IMR-90 (cell line): ENCODE measurements around the gene PRAMEF4. TPM values are rescaled to one million over a fixed set of nuclear protein-coding genes. Genes with fewer than 3 reads are reported as not detected.
"Not testable (repeated sequence)": the region's sequence is repeated elsewhere in the genome, so short reads cannot be mapped to it uniquely, and the experiment has no call there.

Source experiments
- ATAC-seq: fragments of 200-7000 bp; cut with Tn5 transposase; 2 replicates; pipeline ENCODE4 v1.9.1; 2020; ENCODE audit warnings: low read depth, mild to moderate bottlenecking, moderate library complexity
- Bru-seq: library from RNA; stranded (reverse); fragments of 400-500 nt; gene quantifications from one replicate; lab custom pipeline; 2021; lab: Mats Ljungman, UMichigan
- BruChase-seq, 2 experiments: library from RNA; stranded (reverse); fragments of 400-500 nt; gene quantifications; one replicate each; lab custom pipeline; 2021; lab: Mats Ljungman, UMichigan
- BruUV-seq: library from RNA; stranded (reverse); fragments of 400-500 nt; replicated peaks from 2 replicates; lab custom pipeline; 2021; lab: Mats Ljungman, UMichigan
- CTCF ChIA-PET: fragments of 300-600 bp; formaldehyde crosslinking; extraction: SDS; loops from one replicate; lab custom pipeline; 2021; ENCODE audit warnings: antibody characterized with exemption; lab: Yijun Ruan, JAX
- POLR2A ChIA-PET: fragments of 300-600 bp; sonication (Branson Sonifier 250); formaldehyde crosslinking; loops from one replicate; lab custom pipeline; 2022; ENCODE audit warnings: antibody characterized with exemption; ENCODE audit not compliant: unreplicated experiment; lab: Charles Lee
- DNase-seq: peaks from one replicate; pipeline ENCODE4 v3.0.0; 2013
- H2AFZ ChIP-seq: replicated peaks from 2 replicates; pipeline ENCODE3; 2013; ENCODE audit warnings: low read length, mild to moderate bottlenecking; ENCODE audit not compliant: poor library complexity
- H2AK5ac ChIP-seq: 2 replicates; pipeline ENCODE4 v1.6.1; 2013; ENCODE audit warnings: low read depth, low read length, inconsistent platforms
- H2AK9ac ChIP-seq: replicated peaks from 2 replicates; pipeline ENCODE3; 2013; ENCODE audit warnings: mild to moderate bottlenecking, low read depth, low read length, moderate library complexity; ENCODE audit not compliant: poor library complexity
- H2BK120ac ChIP-seq: 2 replicates; pipeline ENCODE4 v1.6.1; 2013; ENCODE audit warnings: low read depth, low read length, inconsistent platforms
- H2BK15ac ChIP-seq: 3 replicates; pipeline ENCODE4 v1.6.1; 2013; ENCODE audit warnings: low read depth, low read length, inconsistent platforms
- H2BK20ac ChIP-seq: 2 replicates; pipeline ENCODE4 v1.6.1; 2013; ENCODE audit warnings: low read depth, mild to moderate bottlenecking, inconsistent platforms, low read length, moderate library complexity
- H2BK5ac ChIP-seq: 2 replicates; pipeline ENCODE4 v1.6.1; 2013; ENCODE audit warnings: mild to moderate bottlenecking, low read depth, low read length, inconsistent platforms; ENCODE audit not compliant: poor library complexity, severe bottlenecking
- H3K14ac ChIP-seq: replicated peaks from 2 replicates; pipeline ENCODE4 v1.6.1; 2013; ENCODE audit warnings: low read depth, low read length, inconsistent platforms
- H3K18ac ChIP-seq: 2 replicates; pipeline ENCODE4 v1.6.1; 2013; ENCODE audit warnings: low read depth, low read length, control low read depth
- H3K23ac ChIP-seq: 2 replicates; pipeline ENCODE4 v1.6.1; 2013; ENCODE audit warnings: low read depth, low read length, inconsistent platforms
- H3K27ac ChIP-seq: 2 replicates; pipeline ENCODE4 v1.5.1; 2013; ENCODE audit warnings: mild to moderate bottlenecking, control low read depth, low read length; ENCODE audit not compliant: insufficient read depth
- H3K27me3 ChIP-seq: 2 replicates; pipeline ENCODE4 v1.6.1; 2013; ENCODE audit warnings: low read length; ENCODE audit not compliant: control insufficient read depth, insufficient read depth
- H3K36me3 ChIP-seq: 2 replicates; pipeline ENCODE4 v1.6.1; 2013; ENCODE audit warnings: low read length, mixed read lengths; ENCODE audit not compliant: control insufficient read depth, insufficient read depth
- H3K4ac ChIP-seq: 2 replicates; pipeline ENCODE4 v1.6.1; 2013; ENCODE audit warnings: low read depth, low read length, inconsistent platforms
- H3K4me1 ChIP-seq: 2 replicates; pipeline ENCODE4 v1.6.1; 2013; ENCODE audit warnings: low read length, mixed read lengths; ENCODE audit not compliant: control insufficient read depth, insufficient read depth
- H3K4me2 ChIP-seq: 2 replicates; pipeline ENCODE4 v1.6.1; 2013; ENCODE audit warnings: low read depth, mild to moderate bottlenecking, control low read depth, low read length, moderate library complexity
- H3K4me3 ChIP-seq: 2 replicates; pipeline ENCODE4 v1.5.1; 2013; ENCODE audit warnings: low read depth, mild to moderate bottlenecking, control low read depth, low read length, moderate library complexity; ENCODE audit not compliant: insufficient read depth
- H3K56ac ChIP-seq: 2 replicates; pipeline ENCODE4 v1.6.1; 2013; ENCODE audit warnings: low read length, inconsistent platforms; ENCODE audit not compliant: insufficient read depth; ENCODE audit errors: extremely low read depth
- H3K79me1 ChIP-seq, 2 experiments: 2 replicates each; pipeline ENCODE4 v1.6.1; 2013; ENCODE audit warnings: low read length in 2 of 2, inconsistent platforms in 1 of 2, low read depth in 1 of 2
- H3K9ac ChIP-seq: 2 replicates; pipeline ENCODE4 v1.6.1; 2013; ENCODE audit warnings: low read depth, low read length, control low read depth
- H3K9me1 ChIP-seq: 2 replicates; pipeline ENCODE4 v1.6.1; 2013; ENCODE audit warnings: low read length, inconsistent platforms; ENCODE audit not compliant: insufficient read depth
- H3K9me3 ChIP-seq: 2 replicates; pipeline ENCODE4 v1.6.1; 2013; ENCODE audit warnings: low read length; ENCODE audit not compliant: control insufficient read depth, insufficient read depth
- H4K20me1 ChIP-seq: 2 replicates; pipeline ENCODE4 v1.6.1; 2013; ENCODE audit warnings: low read length, inconsistent platforms; ENCODE audit not compliant: insufficient read depth
- H4K5ac ChIP-seq: 2 replicates; pipeline ENCODE4 v1.6.1; 2013; ENCODE audit warnings: mild to moderate bottlenecking, low read depth, low read length, control low read depth
- H4K8ac ChIP-seq, 2 experiments: 2 replicates each; pipeline ENCODE4 v1.6.1; 2013; ENCODE audit warnings: low read depth in 2 of 2, low read length in 2 of 2, control low read depth in 1 of 2, inconsistent platforms in 1 of 2
- H4K91ac ChIP-seq: 2 replicates; pipeline ENCODE4 v1.6.1; 2013; ENCODE audit warnings: low read depth, low read length, inconsistent platforms; ENCODE audit not compliant: insufficient read depth
- WGBS, 2 experiments: methylation state at CpG; one replicate each; pipeline versions ENCODE4 v1.1.5 to v1.1.7; 2013; ENCODE audit warnings: missing lambda C conversion rate in 2 of 2; ENCODE audit not compliant: insufficient read length in 1 of 2; ENCODE audit errors: extremely low coverage in 2 of 2; 5-methylcytosine and 5-hydroxymethylcytosine counted together
- dilution Hi-C: fragments of 300-500 bp; cut with HindIII; formaldehyde crosslinking; loops from one replicate; pipeline ENCODE4 v1.14.3; 2018; ENCODE audit warnings: low sequenced_read_pairs; ENCODE audit not compliant: unreplicated experiment
- in situ Hi-C: fragments of 300-500 bp; cut with MboI; formaldehyde crosslinking; loops from 3 replicates; pipeline ENCODE4 v1.14.3; 2019; ENCODE audit warnings: low sequenced_read_pairs, inconsistent platforms, mixed read lengths
- intact Hi-C: fragments of 100-400 bp; cut with micrococcal nuclease; formaldehyde crosslinking; loops from 2 replicates; pipeline ENCODE4 v1.10.0; 2022
- long read RNA-seq: library from polyadenylated mRNA; unstranded; transcript quantifications from one replicate; pipeline ENCODE4 v2.0.0, GENCODE V29; 2021; ENCODE audit not compliant: unreplicated experiment
- polyA plus RNA-seq, 3 experiments: library from polyadenylated mRNA; depleted of rRNA; stranded (reverse); fragments of >200 nt; gene quantifications; 2 replicates each; pipeline ENCODE4 v1.2.3, GENCODE V29; 2012; ENCODE audit warnings: low replicate concordance in 1 of 3
- total RNA-seq: library from RNA; depleted of rRNA; stranded (reverse); fragments of >200 nt; gene quantifications from 2 replicates; pipeline ENCODE4 v1.2.3, GENCODE V29; 2012; rRNA removed

PRAMEF4 gene
- total RNA-seq (not detected in 2 replicates), polyA plus RNA-seq (2012; rRNA removed) (not detected in 2 replicates), Bru-seq, nascent RNA (not detected), BruChase-seq, experiment 1, labeled RNA remaining after a 6-hour chase (not detected), BruChase-seq, experiment 2, labeled RNA remaining after a 2-hour chase (not detected)
- polyA plus RNA-seq (2012; cell fraction: cytosol; rRNA removed), result not detected in 2 replicates
- polyA plus RNA-seq (2012; cell fraction: nucleus; rRNA removed; ENCODE audit: low replicate concordance), result not detected in 2 replicates
- long read RNA-seq, result 0 reads

DNA sequence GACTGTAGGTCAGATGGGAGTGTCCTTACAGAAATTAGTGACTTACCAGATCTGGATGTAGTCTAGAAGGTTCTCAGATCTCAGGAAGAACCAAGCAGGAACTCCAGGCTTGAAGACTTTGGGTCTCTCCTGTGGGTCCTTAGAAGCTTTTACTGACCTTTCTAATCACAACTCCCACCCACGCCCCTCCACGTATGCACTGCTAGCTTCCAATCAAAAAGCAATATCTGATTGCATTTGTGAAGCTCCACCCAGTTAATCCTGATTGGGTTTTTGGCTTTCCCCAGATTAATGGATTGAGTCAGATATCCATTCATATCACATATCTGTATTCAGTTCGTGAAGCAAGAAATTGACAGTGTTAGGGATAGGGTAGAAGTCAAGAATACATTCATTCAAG, at the start of gene PRAMEF4:
Gene PRAMEF4 (minus strand): TSS at position 101 of the 400 bp plus-strand sequence. CDS start 2,807 bp downstream, outside the sequence.
- H2BK5ac ChIP-seq, H3K4me3 ChIP-seq, H2AK9ac ChIP-seq, H3K4me2 ChIP-seq, H4K8ac ChIP-seq, H2AK5ac ChIP-seq, H4K91ac ChIP-seq, H3K79me1 ChIP-seq, H3K9me1 ChIP-seq, H3K23ac ChIP-seq, intact Hi-C loops, H2BK120ac ChIP-seq, CTCF ChIA-PET, H3K56ac ChIP-seq, ATAC-seq, H3K36me3 ChIP-seq, H3K4ac ChIP-seq, in situ Hi-C loops, H2BK15ac ChIP-seq, dilution Hi-C loops, POLR2A ChIA-PET, H2BK20ac ChIP-seq, H4K20me1 ChIP-seq, H3K9ac ChIP-seq, H2AFZ ChIP-seq, DNase-seq, BruUV-seq, H3K4me1 ChIP-seq, H3K14ac ChIP-seq, H4K5ac ChIP-seq, H3K18ac ChIP-seq, H3K27ac ChIP-seq, H3K9me3 ChIP-seq, H3K27me3 ChIP-seq: not testable (repeated sequence)
- 46% methylated on average over 2 of the region's 3 CpGs; no CpG with 5 or more reads in 1 of the 2 experiments for WGBS, 2 experiments

DNA sequence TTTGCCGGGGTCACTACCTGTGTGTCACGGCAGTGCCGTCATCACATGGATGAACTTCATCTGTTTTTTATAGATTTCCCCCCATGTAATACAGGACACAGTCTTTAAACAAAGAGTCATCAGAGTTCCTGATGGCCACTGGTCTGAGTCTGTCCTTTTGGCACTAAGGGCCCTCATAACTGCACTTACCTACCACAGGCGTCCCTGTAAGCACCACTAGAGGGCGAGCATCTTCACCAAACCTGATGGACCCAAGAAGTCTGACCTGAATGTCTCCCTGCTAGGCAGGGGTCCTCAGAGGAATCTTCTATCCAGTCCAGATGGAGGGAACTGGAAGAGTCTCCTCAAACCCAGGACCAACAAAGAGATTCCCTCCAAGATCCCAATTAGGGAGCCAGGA, 38.4 kb upstream of the PRAMEF4 start:
- POLR2A ChIA-PET, H4K91ac ChIP-seq, H3K4me1 ChIP-seq, H3K36me3 ChIP-seq, intact Hi-C loops, H4K8ac ChIP-seq, H3K27ac ChIP-seq, in situ Hi-C loops, H2BK5ac ChIP-seq, H3K4me2 ChIP-seq, H2AFZ ChIP-seq, dilution Hi-C loops, CTCF ChIA-PET, H2BK20ac ChIP-seq, BruUV-seq, H2AK9ac ChIP-seq, H4K5ac ChIP-seq, H2BK120ac ChIP-seq, H3K27me3 ChIP-seq, H3K14ac ChIP-seq, H4K20me1 ChIP-seq, H2AK5ac ChIP-seq, H3K79me1 ChIP-seq, H3K18ac ChIP-seq, H3K4ac ChIP-seq, H3K56ac ChIP-seq, H2BK15ac ChIP-seq, H3K4me3 ChIP-seq, ATAC-seq, H3K9ac ChIP-seq, H3K23ac ChIP-seq, H3K9me3 ChIP-seq, H3K9me1 ChIP-seq, DNase-seq: not testable (repeated sequence)
- no CpG with 5 or more reads among the region's 5 CpGs for WGBS, 2 experiments
